Adrenal gland (tissue), 5 donors: Measurements from ENCODE around the gene FBXL17.

Source experiments
- POLR2A ChIP-seq, 2 donors: fragments of 450-650 bp; IDR thresholded peaks; one replicate each; pipeline ENCODE4 v1.6.1; 2017; ENCODE audit warnings: antibody characterized with exemption in 2 of 2, mild to moderate bottlenecking in 2 of 2, moderate library complexity in 1 of 2
- TF ChIP-seq, protein P1 (sequence below), 6 experiments: fragments of 450-650 bp in 4 of 6; fragments of 200-600 bp in 2 of 6; sonication (generic) in 1 of 6; IDR thresholded peaks; 1 replicate in 5 of 6; 2 replicates in 1 of 6; pipeline versions ENCODE4 v1.5.1 to v1.8.0; 2016 to 2021; ENCODE audit warnings: antibody characterized with exemption in 6 of 6, mild to moderate bottlenecking in 2 of 6, moderate library complexity in 1 of 6
- donor health status: DM: no; HTN: no; CAD: no.

DNA sequence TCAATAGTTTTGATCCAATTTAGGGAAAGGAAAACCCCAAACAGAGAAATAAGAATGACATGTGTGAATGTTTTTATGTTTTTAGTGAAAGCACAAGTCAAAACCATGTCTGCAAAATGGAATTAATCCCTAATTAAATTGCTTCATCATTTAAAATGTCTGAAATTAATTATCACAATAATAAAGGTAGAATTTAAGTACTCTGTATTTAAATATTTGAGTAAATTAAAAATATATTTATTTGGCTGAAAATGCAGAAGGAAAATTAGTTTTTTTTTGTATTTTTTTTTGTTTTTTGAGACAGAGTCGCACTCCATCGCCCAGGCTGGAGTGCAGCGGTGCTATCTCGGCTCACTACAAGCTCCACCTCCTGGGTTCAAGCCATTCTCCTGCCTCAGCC lies 380.7 kb downstream of the FBXL17 start:
- TF ChIP-seq, protein P1, sequence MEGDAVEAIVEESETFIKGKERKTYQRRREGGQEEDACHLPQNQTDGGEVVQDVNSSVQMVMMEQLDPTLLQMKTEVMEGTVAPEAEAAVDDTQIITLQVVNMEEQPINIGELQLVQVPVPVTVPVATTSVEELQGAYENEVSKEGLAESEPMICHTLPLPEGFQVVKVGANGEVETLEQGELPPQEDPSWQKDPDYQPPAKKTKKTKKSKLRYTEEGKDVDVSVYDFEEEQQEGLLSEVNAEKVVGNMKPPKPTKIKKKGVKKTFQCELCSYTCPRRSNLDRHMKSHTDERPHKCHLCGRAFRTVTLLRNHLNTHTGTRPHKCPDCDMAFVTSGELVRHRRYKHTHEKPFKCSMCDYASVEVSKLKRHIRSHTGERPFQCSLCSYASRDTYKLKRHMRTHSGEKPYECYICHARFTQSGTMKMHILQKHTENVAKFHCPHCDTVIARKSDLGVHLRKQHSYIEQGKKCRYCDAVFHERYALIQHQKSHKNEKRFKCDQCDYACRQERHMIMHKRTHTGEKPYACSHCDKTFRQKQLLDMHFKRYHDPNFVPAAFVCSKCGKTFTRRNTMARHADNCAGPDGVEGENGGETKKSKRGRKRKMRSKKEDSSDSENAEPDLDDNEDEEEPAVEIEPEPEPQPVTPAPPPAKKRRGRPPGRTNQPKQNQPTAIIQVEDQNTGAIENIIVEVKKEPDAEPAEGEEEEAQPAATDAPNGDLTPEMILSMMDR (IDR thresholded peaks at IDR 0.05) = no peak
- no peak for TF ChIP-seq POLR2A (IDR thresholded peaks at IDR 0.05)
